Measurements from ENCODE around the gene ALX1. TPM values are rescaled to one million over a fixed set of nuclear protein-coding genes. Genes with fewer than 3 reads are reported as not detected.

The ALX1 gene
- not detected for total RNA-seq

- Mint-ChIP-seq H3K4me3 (peak within 1 kb of the TSS; percentile 11), H3K9me3 (no peaks in the 10 kb centered on the region), H3K27me3 (peaks cover 52% of the 10 kb centered on the region), H3K36me3 (ENCODE audit: low read depth) (no peaks in the 10 kb centered on the region), H3K4me1 (ENCODE audit: low read depth) (peaks cover 7% of the 10 kb centered on the region), H3K27ac (no peak within 1 kb of the TSS)
- ChIA-PET CTCF (no interaction called here), POLR2A (no interaction called here)
- no peak for TF ChIP-seq CTCF (IDR thresholded peaks at IDR 0.05)
- ATAC-seq (no peak), DNase-seq (no peak)
- intact Hi-C loops (cut with micrococcal nuclease) = no loop called here
These were observed at the start of gene ALX1 for GRCh38 chr12:85280165-85280983. ALX1 (plus strand) TSS chr12:85280220; CDS start chr12:85280262, 42 bp downstream.

- no peak for TF ChIP-seq CTCF (IDR thresholded peaks at IDR 0.05)
- H3K9me3 Mint-ChIP-seq = peaks cover 2% of the 10 kb centered on the region
- H3K27ac Mint-ChIP-seq = no peak overlapping the region
- ChIA-PET CTCF (no interaction called here), POLR2A (no interaction called here)
- H3K4me1 Mint-ChIP-seq (ENCODE audit: low read depth) = no peaks in the 10 kb centered on the region
- H3K27me3 Mint-ChIP-seq = no peaks in the 10 kb centered on the region
- H3K36me3 Mint-ChIP-seq (ENCODE audit: low read depth) = no peaks in the 10 kb centered on the region
- H3K4me3 Mint-ChIP-seq = no peak overlapping the region
- DNase-seq (no peak), ATAC-seq (no peak)
- intact Hi-C loops (cut with micrococcal nuclease) = no loop called here
These were observed 42.7 kb upstream of the ALX1 start for GRCh38 chr12:85237327-85237726.

- Mint-ChIP-seq H3K4me1 (ENCODE audit: low read depth) (no peaks in the 10 kb centered on the region), H3K9me3 (no peaks in the 10 kb centered on the region), H3K27me3 (no peaks in the 10 kb centered on the region), H3K27ac (no peak overlapping the region), H3K4me3 (no peak overlapping the region), H3K36me3 (ENCODE audit: low read depth) (no peaks in the 10 kb centered on the region)
- POLR2A ChIA-PET = no interaction called here
- no peak for TF ChIP-seq CTCF (IDR thresholded peaks at IDR 0.05)
- DNase-seq (no peak), ATAC-seq (no peak)
- CTCF ChIA-PET = no interaction called here
- intact Hi-C loops (cut with micrococcal nuclease) = no loop called here
These were observed 35.5 kb upstream of the ALX1 start for GRCh38 chr12:85244561-85244960.

- Mint-ChIP-seq H3K27me3 (no peaks in the 10 kb centered on the region), H3K36me3 (ENCODE audit: low read depth) (no peaks in the 10 kb centered on the region), H3K4me3 (no peak overlapping the region), H3K4me1 (ENCODE audit: low read depth) (no peaks in the 10 kb centered on the region), H3K9me3 (no peaks in the 10 kb centered on the region), H3K27ac (no peak overlapping the region)
- ChIA-PET CTCF (no interaction called here), POLR2A (no interaction called here)
- DNase-seq (no peak), ATAC-seq (no peak)
- no peak for TF ChIP-seq CTCF (IDR thresholded peaks at IDR 0.05)
- intact Hi-C loops (cut with micrococcal nuclease) = no loop called here
These were observed 26.2 kb upstream of the ALX1 start for GRCh38 chr12:85253853-85254252.

- TF ChIP-seq CTCF (IDR thresholded peaks at IDR 0.05) = no peak
- Mint-ChIP-seq H3K36me3 (ENCODE audit: low read depth) (no peaks in the 10 kb centered on the region), H3K9me3 (peaks cover 2% of the 10 kb centered on the region), H3K4me1 (ENCODE audit: low read depth) (no peaks in the 10 kb centered on the region), H3K4me3 (no peak overlapping the region), H3K27me3 (no peaks in the 10 kb centered on the region), H3K27ac (no peak overlapping the region)
- ATAC-seq = no peak
- ChIA-PET CTCF (no interaction called here), POLR2A (no interaction called here)
- DNase-seq = no peak
- intact Hi-C loops (cut with micrococcal nuclease) = no loop called here
These were observed 22.3 kb upstream of the ALX1 start for GRCh38 chr12:85257671-85258070.
